Trophoblast cell (in vitro differentiated cells and primary cell): ENCODE results near the gene IFNGR2.
"Not testable (repeated sequence)": the region's sequence is repeated elsewhere in the genome, so short reads cannot be mapped to it uniquely, and the experiment has no call there.

Experiments used
- DNase-seq, 2 donors: peaks; one replicate each; pipeline ENCODE4 v3.0.0-alpha.2; 2016
- H2AFZ ChIP-seq: 2 replicates; pipeline ENCODE4 v1.6.1; 2013; ENCODE audit warnings: low read length, moderate library complexity, mild to moderate bottlenecking; ENCODE audit not compliant: insufficient read depth, poor library complexity
- H2AK5ac ChIP-seq: 2 replicates; pipeline ENCODE4 v1.6.1; 2013; ENCODE audit warnings: mild to moderate bottlenecking, low read length
- H2BK120ac ChIP-seq: 2 replicates; pipeline ENCODE4 v1.6.1; 2013; ENCODE audit warnings: low read length, mild to moderate bottlenecking, moderate library complexity; ENCODE audit not compliant: insufficient read depth, poor library complexity
- H2BK12ac ChIP-seq: 2 replicates; pipeline ENCODE4 v1.6.1; 2013; ENCODE audit warnings: mild to moderate bottlenecking, low read length, moderate library complexity
- H2BK5ac ChIP-seq: 2 replicates; pipeline ENCODE4 v1.6.1; 2013; ENCODE audit warnings: low read length, low read depth, moderate library complexity, mild to moderate bottlenecking; ENCODE audit not compliant: poor library complexity
- H3K14ac ChIP-seq: 2 replicates; pipeline ENCODE4 v1.6.1; 2013; ENCODE audit warnings: mild to moderate bottlenecking, low read length
- H3K18ac ChIP-seq: 2 replicates; pipeline ENCODE4 v1.6.1; 2013; ENCODE audit warnings: mild to moderate bottlenecking, low read length
- H3K23ac ChIP-seq: 2 replicates; pipeline ENCODE4 v1.6.1; 2013; ENCODE audit warnings: low read length
- H3K27ac ChIP-seq: 2 replicates; pipeline ENCODE4 v1.5.1; 2013; ENCODE audit warnings: low read depth, mild to moderate bottlenecking, inconsistent platforms, low read length, moderate library complexity
- H3K27me3 ChIP-seq: 2 replicates; pipeline ENCODE4 v1.6.1; 2013; ENCODE audit warnings: inconsistent platforms, mild to moderate bottlenecking, low read length, moderate library complexity; ENCODE audit not compliant: insufficient read depth
- H3K36me3 ChIP-seq, 2 experiments: 1 replicate in 1 of 2; 2 replicates in 1 of 2; pipeline ENCODE4 v1.6.1; 2013; ENCODE audit warnings: low read length in 2 of 2, mild to moderate bottlenecking in 2 of 2, moderate library complexity in 1 of 2; ENCODE audit not compliant: insufficient read depth in 2 of 2, control insufficient read depth in 1 of 2
- H3K4ac ChIP-seq: 2 replicates; pipeline ENCODE4 v1.6.1; 2013; ENCODE audit warnings: low read depth, mild to moderate bottlenecking, low read length, moderate library complexity
- H3K4me1 ChIP-seq, 2 experiments: 1 replicate in 1 of 2; 2 replicates in 1 of 2; pipeline ENCODE4 v1.6.1; 2013; ENCODE audit warnings: low read length in 2 of 2, mild to moderate bottlenecking in 2 of 2, moderate library complexity in 1 of 2; ENCODE audit not compliant: insufficient read depth in 2 of 2, control insufficient read depth in 1 of 2
- H3K4me2 ChIP-seq: 2 replicates; pipeline ENCODE4 v1.6.1; 2013; ENCODE audit warnings: inconsistent platforms, mild to moderate bottlenecking, low read length, moderate library complexity
- H3K4me3 ChIP-seq: 2 replicates; pipeline ENCODE4 v1.5.1; 2013; ENCODE audit warnings: mild to moderate bottlenecking, low read depth, low read length, inconsistent platforms
- H3K79me1 ChIP-seq: one replicate; pipeline ENCODE4 v1.6.1; 2013; ENCODE audit warnings: low read length
- H3K79me2 ChIP-seq: 2 replicates; pipeline ENCODE4 v1.6.1; 2013; ENCODE audit warnings: low read length, mild to moderate bottlenecking; ENCODE audit not compliant: control insufficient read depth, insufficient read depth, poor library complexity
- H3K9ac ChIP-seq: 2 replicates; pipeline ENCODE4 v1.6.1; 2013; ENCODE audit warnings: mild to moderate bottlenecking, low read length
- H3K9me3 ChIP-seq: 2 replicates; pipeline ENCODE4 v1.6.1; 2013; ENCODE audit warnings: low read depth, mild to moderate bottlenecking, control low read depth, inconsistent platforms, low read length; ENCODE audit not compliant: insufficient read depth
- H4K12ac ChIP-seq: 2 replicates; pipeline ENCODE4 v1.6.1; 2013; ENCODE audit warnings: low read depth, mild to moderate bottlenecking, low read length, moderate library complexity
- H4K8ac ChIP-seq: 2 replicates; pipeline ENCODE4 v1.6.1; 2013; ENCODE audit warnings: low read depth, mild to moderate bottlenecking, low read length, moderate library complexity
- H4K91ac ChIP-seq: one replicate; pipeline ENCODE4 v1.6.1; 2013; ENCODE audit warnings: low read depth, mild to moderate bottlenecking, low read length, moderate library complexity
- WGBS: extraction: QIAGEN DNeasy Blood & Tissue Kit; methylation state at CpG from one replicate; pipeline ENCODE4 v1.1.7; 2013; ENCODE audit warnings: missing lambda C conversion rate; ENCODE audit not compliant: insufficient read length, insufficient coverage; ENCODE audit errors: extremely low coverage; 5-methylcytosine and 5-hydroxymethylcytosine counted together

Gene IFNGR2

GRCh38 chr21:33380483-33380998, 22.7 kb upstream of the IFNGR2 start:
- H3K27ac ChIP-seq: no peak overlapping the region
- H3K27me3 ChIP-seq: no peaks in the 10 kb centered on the region
- H4K8ac ChIP-seq: no peak overlapping the region
- no peak overlapping the region for H3K9ac ChIP-seq
- WGBS: no CpG with 5 or more reads among the region's 11 CpGs
- H4K12ac ChIP-seq: no peak overlapping the region
- H2BK12ac ChIP-seq: no peak overlapping the region
- no peak overlapping the region for H3K23ac ChIP-seq
- H2AK5ac ChIP-seq: no peak overlapping the region
- H3K14ac ChIP-seq: no peak overlapping the region
- H3K79me1 ChIP-seq: no peaks in the 10 kb centered on the region
- H3K18ac ChIP-seq: no peak overlapping the region
- no peak overlapping the region for H2BK120ac ChIP-seq
- no peak overlapping the region for H2BK5ac ChIP-seq
- no peaks in the 10 kb centered on the region for H3K79me2 ChIP-seq
- peaks cover 16 to 22% of the 10 kb centered on the region in 2 experiments for H3K4me1 ChIP-seq
- no peak overlapping the region for H3K4ac ChIP-seq
- H2AFZ ChIP-seq: no peak overlapping the region
- no peaks in the 10 kb centered on the region for H3K9me3 ChIP-seq
- H3K36me3 ChIP-seq: no peaks in the 10 kb centered on the region
- DNase-seq: peak; percentile 98 to 99
- no peak overlapping the region for H3K4me2 ChIP-seq
- H4K91ac ChIP-seq: no peak overlapping the region
- H3K4me3 ChIP-seq: no peak overlapping the region

GRCh38 chr21:33381381-33381780, 21.8 kb upstream of the IFNGR2 start:
- not testable (repeated sequence) for H3K9me3 ChIP-seq, H3K4ac ChIP-seq, H3K27ac ChIP-seq, DNase-seq, H3K9ac ChIP-seq, H3K18ac ChIP-seq, H3K4me3 ChIP-seq, H3K27me3 ChIP-seq, H3K4me2 ChIP-seq, H3K79me2 ChIP-seq, H3K79me1 ChIP-seq, H4K12ac ChIP-seq, H4K91ac ChIP-seq, H2AFZ ChIP-seq, H4K8ac ChIP-seq, H2BK5ac ChIP-seq, H3K23ac ChIP-seq, H2BK120ac ChIP-seq, H3K36me3 ChIP-seq
- H2AK5ac ChIP-seq: peak overlapping the region; percentile 12
- no CpG with 5 or more reads among the region's 6 CpGs for WGBS
- H3K4me1 ChIP-seq: peaks cover 16 to 22% of the 10 kb centered on the region in 2 experiments
- peak overlapping the region; percentile 3 for H3K14ac ChIP-seq
- H2BK12ac ChIP-seq: peak overlapping the region; percentile 6

GRCh38 chr21:33383056-33383888, 19.9 kb upstream of the IFNGR2 start:
- H3K79me2 ChIP-seq: no peaks in the 10 kb centered on the region
- no peak overlapping the region for H2AK5ac ChIP-seq
- no peak overlapping the region for H2AFZ ChIP-seq
- no peak overlapping the region for H4K8ac ChIP-seq
- no peak overlapping the region for H2BK12ac ChIP-seq
- H3K4me3 ChIP-seq: no peak overlapping the region
- H2BK120ac ChIP-seq: no peak overlapping the region
- no peak overlapping the region for H4K12ac ChIP-seq
- no peak overlapping the region for H3K14ac ChIP-seq
- H3K36me3 ChIP-seq: no peaks in the 10 kb centered on the region
- H3K79me1 ChIP-seq: no peaks in the 10 kb centered on the region
- WGBS: no CpG with 5 or more reads among the region's 20 CpGs
- peak overlapping the region; percentile 3 for H3K4me2 ChIP-seq
- H3K9ac ChIP-seq: no peak overlapping the region
- H3K4me1 ChIP-seq: peaks cover 12 to 22% of the 10 kb centered on the region in 2 experiments
- no peaks in the 10 kb centered on the region for H3K27me3 ChIP-seq
- H3K18ac ChIP-seq: no peak overlapping the region
- H3K23ac ChIP-seq: no peak overlapping the region
- no peak overlapping the region for H4K91ac ChIP-seq
- peak overlapping the region; percentile 14 for H3K27ac ChIP-seq
- H2BK5ac ChIP-seq: no peak overlapping the region
- peak; percentile 99 to 100 for DNase-seq
- no peaks in the 10 kb centered on the region for H3K9me3 ChIP-seq
- no peak overlapping the region for H3K4ac ChIP-seq

- no peak for DNase-seq
- no peak overlapping the region for H2AK5ac ChIP-seq
- WGBS: no CpG with 5 or more reads among the region's 17 CpGs
- no peak overlapping the region for H3K27ac ChIP-seq
- no peak overlapping the region for H2BK5ac ChIP-seq
- H3K27me3 ChIP-seq: no peaks in the 10 kb centered on the region
- peak overlapping the region; percentile 36 for H3K9ac ChIP-seq
- no peak overlapping the region for H3K23ac ChIP-seq
- no peak overlapping the region for H2AFZ ChIP-seq
- no peak overlapping the region for H4K12ac ChIP-seq
- H3K14ac ChIP-seq: no peak overlapping the region
- H3K4me3 ChIP-seq: no peak overlapping the region
- H2BK12ac ChIP-seq: no peak overlapping the region
- H3K79me2 ChIP-seq: no peaks in the 10 kb centered on the region
- H3K4ac ChIP-seq: no peak overlapping the region
- H3K4me2 ChIP-seq: no peak overlapping the region
- H3K18ac ChIP-seq: no peak overlapping the region
- H4K8ac ChIP-seq: no peak overlapping the region
- H3K9me3 ChIP-seq: no peaks in the 10 kb centered on the region
- H4K91ac ChIP-seq: no peak overlapping the region
- H3K4me1 ChIP-seq: peaks cover 12 to 21% of the 10 kb centered on the region in 2 experiments
- no peak overlapping the region for H2BK120ac ChIP-seq
- H3K36me3 ChIP-seq: no peaks in the 10 kb centered on the region
- no peaks in the 10 kb centered on the region for H3K79me1 ChIP-seq
Measured at GRCh38 chr21:33384841-33385331, 18.3 kb upstream of the IFNGR2 start.
